ENCODE data around the gene SYNGR2.

- TF ChIP-seq CTCF (IDR thresholded peaks at IDR 0.05) (no peak), POLR2A (IDR thresholded peaks at IDR 0.05) (no peak)
Observed at GRCh38 chr17:78166416-78166815, 2.0 kb upstream of the SYNGR2 start.

Data from thyroid gland (tissue), 4 donors.